HFF-Myc (cell line): ENCODE data around the gene MLYCD.

Source experiments
- DNase-seq: peaks from one replicate; pipeline ENCODE4 v3.0.0-alpha.2; 2011; ENCODE audit warnings: low read depth; ENCODE audit errors: extremely low read depth
- H3K4me3 ChIP-seq: replicated peaks from 2 replicates; pipeline ENCODE4 v1.5.1; 2011; ENCODE audit warnings: low read depth, mild to moderate bottlenecking, control low read depth, low read length
- CTCF ChIP-seq: IDR thresholded peaks from 2 replicates; pipeline ENCODE4 v1.5.1; 2012; ENCODE audit warnings: mild to moderate bottlenecking, low read depth, low read length, control low read depth; ENCODE audit errors: missing control alignments

MLYCD gene

GRCh38 chr16:83928341-83929055, 29.6 kb downstream of the MLYCD start:
- no peak for TF ChIP-seq CTCF
- DNase-seq: no peak
- no peak overlapping the region for H3K4me3 ChIP-seq

GRCh38 chr16:83929811-83930555, 31.1 kb downstream of the MLYCD start:
- no peak for TF ChIP-seq CTCF
- no peak overlapping the region for H3K4me3 ChIP-seq
- DNase-seq: no peak

DNA sequence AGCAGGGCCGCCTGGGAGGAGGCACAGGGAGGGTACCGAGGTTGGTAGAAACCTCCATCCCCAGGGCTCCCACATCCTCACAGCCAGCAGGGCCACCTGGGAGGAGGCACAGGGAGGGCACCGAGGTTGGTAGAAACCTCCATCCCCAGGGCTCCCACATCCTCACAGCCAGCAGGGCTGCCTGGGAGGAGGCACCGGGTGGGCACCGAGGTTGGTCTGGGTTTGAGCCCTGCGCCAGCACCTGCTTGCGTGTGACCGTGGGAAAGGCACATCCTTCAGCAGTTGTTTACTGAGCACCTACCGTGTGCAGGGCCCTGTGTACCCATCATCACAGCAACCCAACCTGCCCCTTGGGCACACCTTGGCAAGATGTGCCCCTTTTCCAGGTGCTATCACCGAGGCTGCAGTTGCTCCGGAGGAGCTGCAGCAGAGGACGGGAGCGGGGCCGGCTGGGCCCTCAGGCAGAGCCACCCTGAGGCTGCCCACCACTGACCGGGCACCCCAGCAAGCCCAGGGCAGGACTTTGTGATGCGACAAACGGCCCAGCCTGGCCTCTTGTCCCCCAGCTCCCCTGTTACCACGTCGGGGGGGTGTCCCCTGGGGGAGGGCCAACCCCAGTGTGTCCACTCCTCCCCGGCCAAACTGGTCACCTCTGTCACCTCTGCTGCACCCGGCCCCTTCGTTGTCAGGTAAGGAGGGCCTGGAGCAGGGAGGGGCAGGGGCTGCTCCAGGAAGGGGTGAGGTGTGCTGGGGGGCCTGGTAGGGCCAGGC, 32.0 kb downstream of the MLYCD start:
- no peak for TF ChIP-seq CTCF
- no peak overlapping the region for H3K4me3 ChIP-seq
- DNase-seq: no peak

DNA sequence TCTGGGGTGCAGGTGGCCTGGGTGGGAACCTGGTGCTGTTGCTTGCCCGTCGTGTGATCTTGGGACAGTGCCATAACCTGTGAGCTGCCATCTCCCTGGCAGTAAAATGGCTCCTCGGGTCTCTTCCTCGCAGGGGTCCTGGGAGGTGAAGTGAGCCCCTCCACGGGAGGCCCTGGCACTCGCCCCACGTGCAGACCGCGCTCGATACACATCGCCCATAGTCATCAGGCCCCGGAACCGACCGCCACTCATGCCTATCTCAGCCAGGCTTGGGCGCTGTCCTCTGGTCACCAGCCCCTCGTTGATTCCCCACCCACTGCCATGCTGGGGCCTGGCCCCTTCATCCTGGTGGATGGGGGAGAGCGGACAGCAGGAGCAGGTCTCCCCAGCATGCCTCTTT, 32.6 kb downstream of the MLYCD start:
- DNase-seq: no peak
- no peak overlapping the region for H3K4me3 ChIP-seq
- no peak for TF ChIP-seq CTCF

DNA sequence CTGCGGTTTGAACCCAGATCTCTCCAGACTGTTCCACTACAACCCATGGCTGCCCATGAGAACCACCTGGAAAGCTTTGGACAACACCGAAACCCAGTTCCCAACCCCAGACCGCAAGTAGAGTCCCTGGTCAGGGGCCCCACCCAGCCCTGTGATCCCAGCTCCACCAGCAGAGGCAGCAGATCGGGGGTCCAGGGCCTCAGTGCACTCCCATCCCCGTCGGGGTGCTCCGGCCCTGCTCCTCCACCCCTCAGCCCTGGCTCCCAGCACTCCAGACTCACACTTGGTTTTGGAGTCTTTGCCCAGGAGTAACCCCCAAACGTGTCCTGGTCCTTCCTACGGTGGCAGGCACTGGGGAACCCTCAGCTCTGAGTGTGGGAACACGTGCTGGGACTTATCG, 33.4 kb downstream of the MLYCD start:
- DNase-seq: no peak
- TF ChIP-seq CTCF: no peak
- no peak overlapping the region for H3K4me3 ChIP-seq

GRCh38 chr16:83932955-83933673, 34.2 kb downstream of the MLYCD start:
- no peak overlapping the region for H3K4me3 ChIP-seq
- no peak for DNase-seq
- no peak for TF ChIP-seq CTCF
